Fibroblast of skin of left biceps (primary cell): ENCODE data around the gene FOXJ3.

ENCODE experiments used
- DNase-seq, 2 experiments: peaks; one replicate each; pipeline ENCODE4 v3.0.0-alpha.2; 2013; ENCODE audit warnings: low read depth in 2 of 2

FOXJ3 gene

GRCh38 chr1:42189931-42190853 lies 144.8 kb downstream of the FOXJ3 start:
- no peak for DNase-seq

GRCh38 chr1:42186152-42186551 lies 148.9 kb downstream of the FOXJ3 start:
- DNase-seq = peak; percentile 50 to 56

- DNase-seq = no peak
These were observed 150.4 kb downstream of the FOXJ3 start for GRCh38 chr1:42184616-42185015.

- DNase-seq = no peak
These were observed 151.1 kb downstream of the FOXJ3 start for GRCh38 chr1:42183957-42184268.

GRCh38 chr1:42183210-42183956 lies 151.7 kb downstream of the FOXJ3 start:
- DNase-seq = no peak

GRCh38 chr1:42181687-42182086 lies 153.3 kb downstream of the FOXJ3 start:
- DNase-seq = no peak

- no peak for DNase-seq
These were observed 155.1 kb downstream of the FOXJ3 start for GRCh38 chr1:42179900-42180329.

GRCh38 chr1:42179275-42179674 lies 155.8 kb downstream of the FOXJ3 start:
- peak; percentile 39 to 47 for DNase-seq

GRCh38 chr1:42178249-42178648 lies 156.8 kb downstream of the FOXJ3 start:
- DNase-seq = no peak

- peak; percentile 77 to 88 for DNase-seq
These were observed 157.5 kb downstream of the FOXJ3 start for GRCh38 chr1:42177541-42177981.

- no peak for DNase-seq
These were observed 158.0 kb downstream of the FOXJ3 start for GRCh38 chr1:42176902-42177519.

GRCh38 chr1:42175314-42176054 lies 159.6 kb downstream of the FOXJ3 start:
- DNase-seq = no peak

- peak; percentile 39 to 43 for DNase-seq
These were observed 160.9 kb downstream of the FOXJ3 start for GRCh38 chr1:42173961-42174735.

GRCh38 chr1:42173155-42173933 lies 161.7 kb downstream of the FOXJ3 start:
- DNase-seq = no peak

GRCh38 chr1:42172381-42173133 lies 162.5 kb downstream of the FOXJ3 start:
- no peak for DNase-seq

- DNase-seq = no peak
These were observed 163.3 kb downstream of the FOXJ3 start for GRCh38 chr1:42171679-42172266.

GRCh38 chr1:42170779-42171621 lies 164.0 kb downstream of the FOXJ3 start:
- DNase-seq = no peak

GRCh38 chr1:42168763-42169162 lies 166.3 kb downstream of the FOXJ3 start:
- no peak for DNase-seq
